ENCODE measurements around the gene PPP1R8. TPM values are rescaled to one million over a fixed set of nuclear protein-coding genes. Genes with fewer than 3 reads are reported as not detected.

Gene PPP1R8
- 38.7 and 42.8 TPM in 2 replicates for total RNA-seq
- polyA plus RNA-seq, result 9.3 and 13.0 TPM in 2 replicates

DNA sequence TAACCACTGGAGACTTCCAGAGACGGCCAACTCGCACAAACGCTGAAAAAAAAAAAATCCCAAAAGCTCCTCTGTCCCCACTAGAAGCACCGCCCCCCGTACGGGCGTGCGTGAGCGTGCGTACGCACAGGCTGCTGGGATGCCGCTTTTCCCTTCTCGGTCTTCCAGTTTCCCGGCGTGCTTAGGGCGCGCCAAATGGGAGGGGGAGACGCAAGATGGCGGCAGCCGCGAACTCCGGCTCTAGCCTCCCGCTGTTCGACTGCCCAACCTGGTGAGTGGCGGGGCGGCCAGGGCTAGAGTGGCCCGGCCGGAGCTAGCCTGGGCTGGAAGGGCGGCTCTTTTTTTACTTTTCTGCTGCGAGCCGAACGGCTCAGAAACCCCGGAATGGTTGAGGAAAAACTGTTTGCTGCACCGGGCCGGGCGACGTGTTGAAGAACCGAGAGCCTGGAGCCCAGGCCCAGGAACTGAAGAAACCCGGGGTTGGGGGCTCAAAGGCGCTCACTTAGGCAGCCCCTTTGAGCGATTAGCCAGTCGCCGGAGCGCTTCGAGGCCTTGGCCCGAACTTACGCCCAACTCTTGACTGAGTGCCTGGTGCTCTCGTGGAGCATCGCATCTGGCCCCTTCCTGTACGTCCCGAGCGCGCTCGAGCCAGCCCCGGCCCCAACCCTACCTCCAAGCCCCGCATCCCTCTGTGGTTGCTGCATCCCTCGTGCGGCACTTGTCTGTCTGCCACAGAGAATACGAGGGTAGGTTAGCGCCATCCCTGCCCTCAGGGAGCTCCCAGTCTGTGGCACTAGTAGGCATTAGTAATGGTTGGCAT is at the start of gene PPP1R8:
PPP1R8 (plus strand) TSS at position 162 of the 820 bp plus-strand sequence; CDS start at position 216, 54 bp downstream.
- peak within 1 kb of the TSS; percentile 84 for H3K4me3 ChIP-seq
- no peaks in the 10 kb centered on the region for H3K36me3 ChIP-seq (replicated peaks; ENCODE audit: insufficient read depth, low read depth)
- H3K27ac ChIP-seq, result peak within 1 kb of the TSS; percentile 96
- peaks cover 6% of the 10 kb centered on the region for H4K20me1 ChIP-seq (ENCODE audit: insufficient read depth, poor library complexity, severe bottlenecking)
- H3K9me3 ChIP-seq (ENCODE audit: low read depth), result no peaks in the 10 kb centered on the region
- H3K27me3 ChIP-seq, result no peaks in the 10 kb centered on the region
- 1% methylated on average over 42 of the region's 60 CpGs for WGBS (ENCODE audit: low lambda C conversion rate, missing lambda C conversion rate)
- no peaks in the 10 kb centered on the region for H3K9me2 ChIP-seq (replicated peaks; ENCODE audit: insufficient read depth)
- peak within 1 kb of the TSS; percentile 95 for H2AFZ ChIP-seq
- H3K4me2 ChIP-seq, result peak within 1 kb of the TSS; percentile 89
- TF ChIP-seq EZH2phosphoT487 (IDR thresholded peaks at IDR 0.05; ENCODE audit: low read depth, severe bottlenecking, unreplicated experiment), result no peak
- TF ChIP-seq EZH2 (IDR thresholded peaks at IDR 0.05; ENCODE audit: borderline replicate concordance), result no peak
- TF ChIP-seq, protein P1, sequence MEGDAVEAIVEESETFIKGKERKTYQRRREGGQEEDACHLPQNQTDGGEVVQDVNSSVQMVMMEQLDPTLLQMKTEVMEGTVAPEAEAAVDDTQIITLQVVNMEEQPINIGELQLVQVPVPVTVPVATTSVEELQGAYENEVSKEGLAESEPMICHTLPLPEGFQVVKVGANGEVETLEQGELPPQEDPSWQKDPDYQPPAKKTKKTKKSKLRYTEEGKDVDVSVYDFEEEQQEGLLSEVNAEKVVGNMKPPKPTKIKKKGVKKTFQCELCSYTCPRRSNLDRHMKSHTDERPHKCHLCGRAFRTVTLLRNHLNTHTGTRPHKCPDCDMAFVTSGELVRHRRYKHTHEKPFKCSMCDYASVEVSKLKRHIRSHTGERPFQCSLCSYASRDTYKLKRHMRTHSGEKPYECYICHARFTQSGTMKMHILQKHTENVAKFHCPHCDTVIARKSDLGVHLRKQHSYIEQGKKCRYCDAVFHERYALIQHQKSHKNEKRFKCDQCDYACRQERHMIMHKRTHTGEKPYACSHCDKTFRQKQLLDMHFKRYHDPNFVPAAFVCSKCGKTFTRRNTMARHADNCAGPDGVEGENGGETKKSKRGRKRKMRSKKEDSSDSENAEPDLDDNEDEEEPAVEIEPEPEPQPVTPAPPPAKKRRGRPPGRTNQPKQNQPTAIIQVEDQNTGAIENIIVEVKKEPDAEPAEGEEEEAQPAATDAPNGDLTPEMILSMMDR (IDR thresholded peaks at IDR 0.05; ENCODE audit: poor library complexity), result no peak
- DNase-seq (ENCODE audit: low spot score), result peak; percentile 98
- peaks cover 12% of the 10 kb centered on the region for H3K4me1 ChIP-seq (ENCODE audit: insufficient read depth)
- peaks cover 51% of the 10 kb centered on the region for H3K79me2 ChIP-seq

DNA sequence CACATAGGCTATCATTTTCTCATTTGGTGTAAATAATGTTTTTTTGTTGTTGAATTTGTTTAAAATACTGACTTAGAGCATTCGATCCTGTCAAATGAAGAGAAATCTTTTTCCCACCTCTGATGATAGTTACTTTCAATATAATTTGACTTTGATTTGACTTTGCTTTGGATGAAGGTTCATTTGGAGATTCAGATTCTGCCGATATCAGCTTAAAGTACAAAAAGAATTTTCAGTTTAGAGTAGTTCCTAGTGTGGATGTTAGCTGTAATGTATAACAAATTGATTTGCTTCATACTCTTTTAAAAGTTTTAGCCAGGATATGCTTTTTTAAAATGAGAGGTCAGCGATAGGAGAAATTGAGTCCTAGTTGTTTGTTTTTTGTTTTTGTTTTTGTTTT is 47.6 kb upstream of the PPP1R8 start:
- Histone ChIP-seq H3K27me3 (no peaks in the 10 kb centered on the region), H2AFZ (no peak overlapping the region), H3K79me2 (peaks cover 79% of the 10 kb centered on the region), H3K9me3 (ENCODE audit: low read depth) (no peaks in the 10 kb centered on the region), H3K36me3 (replicated peaks; ENCODE audit: insufficient read depth, low read depth) (no peaks in the 10 kb centered on the region), H3K9me2 (replicated peaks; ENCODE audit: insufficient read depth) (no peaks in the 10 kb centered on the region), H3K4me1 (ENCODE audit: insufficient read depth) (peaks cover 24% of the 10 kb centered on the region), H3K4me2 (no peak overlapping the region), H3K4me3 (no peak overlapping the region), H4K20me1 (ENCODE audit: insufficient read depth, poor library complexity, severe bottlenecking) (peaks cover 3% of the 10 kb centered on the region), H3K27ac (peak overlapping the region; percentile 89)
- DNase-seq (ENCODE audit: low spot score), result no peak
- WGBS (ENCODE audit: low lambda C conversion rate, missing lambda C conversion rate), result 98% methylated on average over 3 of the region's 3 CpGs
- no peak for TF ChIP-seq EZH2phosphoT487 (IDR thresholded peaks at IDR 0.05; ENCODE audit: low read depth, severe bottlenecking, unreplicated experiment)
- TF ChIP-seq EZH2 (IDR thresholded peaks at IDR 0.05; ENCODE audit: borderline replicate concordance), result no peak
- TF ChIP-seq, protein P1 (IDR thresholded peaks at IDR 0.05; ENCODE audit: poor library complexity), result no peak

DNA sequence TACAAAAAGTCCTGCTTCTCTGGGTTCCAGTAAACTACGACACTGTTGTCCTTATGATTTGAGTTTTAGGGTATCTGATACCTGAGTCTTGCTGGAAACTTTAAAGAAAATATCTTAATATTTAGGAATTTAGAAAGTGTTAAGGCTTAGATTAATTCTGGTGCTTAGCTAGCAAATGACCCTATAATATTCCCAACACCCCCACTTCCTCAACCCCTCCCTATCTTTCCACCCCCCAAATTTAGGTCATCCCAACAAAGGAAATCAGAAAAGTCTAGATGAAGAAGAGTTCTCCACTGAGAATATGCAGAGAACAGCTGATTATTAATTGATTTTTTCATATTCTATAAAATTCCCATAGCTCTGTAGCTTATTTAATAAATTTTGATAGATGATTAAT is 45.9 kb upstream of the PPP1R8 start:
- Histone ChIP-seq H4K20me1 (ENCODE audit: insufficient read depth, poor library complexity, severe bottlenecking) (peaks cover 3% of the 10 kb centered on the region), H2AFZ (no peak overlapping the region), H3K27ac (peak overlapping the region; percentile 89), H3K4me3 (no peak overlapping the region), H3K4me2 (no peak overlapping the region), H3K9me2 (replicated peaks; ENCODE audit: insufficient read depth) (no peaks in the 10 kb centered on the region), H3K27me3 (no peaks in the 10 kb centered on the region), H3K9me3 (ENCODE audit: low read depth) (no peaks in the 10 kb centered on the region), H3K4me1 (ENCODE audit: insufficient read depth) (peaks cover 29% of the 10 kb centered on the region), H3K79me2 (peaks cover 84% of the 10 kb centered on the region), H3K36me3 (replicated peaks; ENCODE audit: insufficient read depth, low read depth) (no peaks in the 10 kb centered on the region)
- TF ChIP-seq EZH2 (IDR thresholded peaks at IDR 0.05; ENCODE audit: borderline replicate concordance) (no peak), EZH2phosphoT487 (IDR thresholded peaks at IDR 0.05; ENCODE audit: low read depth, severe bottlenecking, unreplicated experiment) (no peak)
- TF ChIP-seq, protein P1 (IDR thresholded peaks at IDR 0.05; ENCODE audit: poor library complexity), result no peak
- no peak for DNase-seq (ENCODE audit: low spot score)
- 81% methylated on average over 1 of the region's 1 CpG for WGBS (ENCODE audit: low lambda C conversion rate, missing lambda C conversion rate)

All from hepatocyte (in vitro differentiated cells).